BLaER1 treated with 17β-estradiol and CSF1 and Interleukin-3, amounts not matched to agents 10 nM and 100 nM (cell line): ENCODE data around the gene TAS2R40.
A peak's percentile ranks its signal among the peaks of the same experiment; 100 is the strongest.

Experiments
- H3K27ac ChIP-seq, 11 experiments: shearing (Covaris generic); formaldehyde crosslinking; 2 replicates each; pipeline ENCODE4 v1.8.1; 2022
- H3K27me3 ChIP-seq, 11 experiments: shearing (Covaris generic); formaldehyde crosslinking; 2 replicates each; pipeline ENCODE4 v1.8.1; 2022
- H3K36me3 ChIP-seq, 11 experiments: shearing (Covaris generic); formaldehyde crosslinking; 2 replicates each; pipeline ENCODE4 v1.8.1; 2022
- H3K4me1 ChIP-seq, 10 experiments: shearing (Covaris generic); formaldehyde crosslinking; 2 replicates each; pipeline ENCODE4 v1.8.1; 2022
- H3K4me2 ChIP-seq, 11 experiments: shearing (Covaris generic); formaldehyde crosslinking; 2 replicates each; pipeline ENCODE4 v1.8.1; 2022
- H3K4me3 ChIP-seq, 10 experiments: shearing (Covaris generic); formaldehyde crosslinking; 2 replicates each; pipeline ENCODE4 v1.8.1; 2022
- H3K9ac ChIP-seq, 11 experiments: shearing (Covaris generic); formaldehyde crosslinking; 2 replicates each; pipeline ENCODE4 v1.8.1; 2022
- H3K9me3 ChIP-seq, 11 experiments: shearing (Covaris generic); formaldehyde crosslinking; replicated peaks in 1 of 11; 2 replicates each; pipeline ENCODE4 v1.8.1; 2022
- H4K20me1 ChIP-seq, 11 experiments: shearing (Covaris generic); formaldehyde crosslinking; 2 replicates each; pipeline ENCODE4 v1.8.1; 2022
- Cebpa-rat ChIP-seq, 11 experiments: shearing (Covaris generic); IDR thresholded peaks; 2 replicates each; pipeline ENCODE4 v1.8.1; 2022

Gene TAS2R40

DNA sequence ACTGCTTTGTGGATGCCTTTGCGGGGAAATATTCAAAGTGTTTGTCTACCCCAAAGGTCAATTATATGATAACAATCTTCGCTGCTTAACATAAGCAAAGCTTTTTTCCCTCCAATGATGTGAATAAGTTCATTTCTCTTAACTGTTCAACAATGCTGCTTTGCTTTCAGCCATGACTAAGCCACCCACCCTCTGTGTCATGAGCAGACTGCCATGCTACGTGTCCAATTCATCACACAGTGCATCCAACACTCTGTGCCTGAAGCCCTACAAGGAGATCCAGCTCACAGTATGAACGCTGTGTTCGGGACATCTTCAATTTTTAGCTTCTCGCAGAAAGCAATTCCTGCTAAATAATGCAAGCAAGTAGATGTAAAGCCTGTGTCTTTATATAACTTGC lies 5.7 kb upstream of the TAS2R40 start:
- H3K4me2 ChIP-seq = peak overlapping the region in 3 of 11 experiments; percentile 14 to 69 (median 47); a peak in 5 of 22 replicates

DNA sequence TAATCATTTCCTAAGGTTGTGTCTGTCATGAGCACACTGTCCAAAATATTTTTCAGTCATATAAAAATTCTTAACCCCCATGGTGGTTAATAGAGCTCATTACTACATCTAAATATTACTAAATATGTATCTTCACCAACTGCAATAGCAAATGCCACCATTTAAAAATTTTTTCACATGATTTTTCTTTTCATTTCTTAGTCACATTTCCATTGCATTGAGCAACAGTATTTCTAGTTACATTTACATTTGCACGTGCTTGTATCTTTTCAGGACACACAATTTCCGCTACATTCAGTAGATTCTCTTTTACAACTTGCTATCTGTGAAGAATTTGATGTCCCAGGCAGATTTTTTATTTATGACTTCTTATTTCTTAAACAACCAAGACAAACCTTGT lies 5.2 kb upstream of the TAS2R40 start:
- H3K27ac ChIP-seq = no peak overlapping the region
- H3K9ac ChIP-seq = no peak overlapping the region
- peaks cover 10 to 13% (median 12%) of the 10 kb centered on the region in 11 experiments; a peak in 20 of 22 replicates for H3K9me3 ChIP-seq
- H3K4me2 ChIP-seq = peak overlapping the region in 3 of 11 experiments; percentile 14 to 69 (median 47); a peak in 2 of 22 replicates
- peaks cover 0 to 40% (median 0%) of the 10 kb centered on the region in 10 experiments; a peak in 6 of 20 replicates for H3K4me1 ChIP-seq
- no peak for TF ChIP-seq Cebpa-rat (IDR thresholded peaks at IDR 0.05)
- H4K20me1 ChIP-seq = no peaks in the 10 kb centered on the region
- no peak overlapping the region for H3K4me3 ChIP-seq
- H3K27me3 ChIP-seq = no peaks in the 10 kb centered on the region
- H3K36me3 ChIP-seq = no peaks in the 10 kb centered on the region; a peak in 2 of 22 replicates

More for the DNA sequence above, 5.7 kb upstream of the TAS2R40 start:
- H3K4me1 ChIP-seq = peaks cover 0 to 34% (median 0%) of the 10 kb centered on the region in 10 experiments; a peak in 6 of 20 replicates
- no peak overlapping the region for H3K9ac ChIP-seq
- no peaks in the 10 kb centered on the region for H4K20me1 ChIP-seq
- H3K36me3 ChIP-seq = no peaks in the 10 kb centered on the region; a peak in 2 of 22 replicates
- no peak overlapping the region for H3K4me3 ChIP-seq
- no peak overlapping the region; a peak in 1 of 22 replicates for H3K27ac ChIP-seq
- peaks cover 14 to 18% (median 17%) of the 10 kb centered on the region in 11 experiments; a peak in 20 of 22 replicates for H3K9me3 ChIP-seq
- no peaks in the 10 kb centered on the region for H3K27me3 ChIP-seq
- no peak for TF ChIP-seq Cebpa-rat (IDR thresholded peaks at IDR 0.05)

- peaks cover 0 to 3% (median under 1%) of the 10 kb centered on the region in 11 experiments; a peak in 5 of 22 replicates for H3K9me3 ChIP-seq
Measured at GRCh38 chr7:143217806-143218205, 4.0 kb upstream of the TAS2R40 start.

GRCh38 chr7:143221286-143221685 lies 551 bp upstream of the TAS2R40 start:
- Histone ChIP-seq H3K27me3 (no peaks in the 10 kb centered on the region), H4K20me1 (no peaks in the 10 kb centered on the region), H3K27ac (no peak overlapping the region), H3K9ac (no peak overlapping the region), H3K36me3 (no peaks in the 10 kb centered on the region), H3K9me3 (no peaks in the 10 kb centered on the region), H3K4me1 (peaks cover 0 to 56% (median 0%) of the 10 kb centered on the region in 10 experiments; a peak in 7 of 20 replicates), H3K4me3 (no peak overlapping the region), H3K4me2 (peak overlapping the region in 2 of 11 experiments; percentile 79 to 81; a peak in 3 of 22 replicates)
- no peak for TF ChIP-seq Cebpa-rat (IDR thresholded peaks at IDR 0.05)

More at GRCh38 chr7:143217806-143218205, 4.0 kb upstream of the TAS2R40 start:
- no peaks in the 10 kb centered on the region for H3K36me3 ChIP-seq
- no peaks in the 10 kb centered on the region for H3K27me3 ChIP-seq
- no peak overlapping the region for H3K4me3 ChIP-seq
- peak overlapping the region in 1 of 11 experiments; percentile 69; a peak in 2 of 22 replicates for H3K4me2 ChIP-seq
- H4K20me1 ChIP-seq = no peaks in the 10 kb centered on the region
- TF ChIP-seq Cebpa-rat (IDR thresholded peaks at IDR 0.05) = no peak
- no peak overlapping the region for H3K27ac ChIP-seq
- no peak overlapping the region for H3K9ac ChIP-seq
- H3K4me1 ChIP-seq = peaks cover 0 to 51% (median 0%) of the 10 kb centered on the region in 10 experiments; a peak in 7 of 20 replicates

GRCh38 chr7:143222782-143223181 lies 945 bp downstream of the TAS2R40 start:
- no peak overlapping the region for H3K4me3 ChIP-seq
- H3K36me3 ChIP-seq = no peaks in the 10 kb centered on the region
- H3K4me2 ChIP-seq = peak overlapping the region in 4 of 11 experiments; percentile 43 to 81 (median 80); a peak in 8 of 22 replicates
- TF ChIP-seq Cebpa-rat (IDR thresholded peaks at IDR 0.05) = no peak
- no peaks in the 10 kb centered on the region for H3K27me3 ChIP-seq
- H3K4me1 ChIP-seq = peaks cover 0 to 57% (median 0%) of the 10 kb centered on the region in 10 experiments; a peak in 7 of 20 replicates
- no peaks in the 10 kb centered on the region for H3K9me3 ChIP-seq
- H3K9ac ChIP-seq = no peak overlapping the region
- H4K20me1 ChIP-seq = no peaks in the 10 kb centered on the region
- H3K27ac ChIP-seq = peak overlapping the region in 4 of 11 experiments; percentile 19 to 63 (median 56); a peak in 7 of 22 replicates

DNA sequence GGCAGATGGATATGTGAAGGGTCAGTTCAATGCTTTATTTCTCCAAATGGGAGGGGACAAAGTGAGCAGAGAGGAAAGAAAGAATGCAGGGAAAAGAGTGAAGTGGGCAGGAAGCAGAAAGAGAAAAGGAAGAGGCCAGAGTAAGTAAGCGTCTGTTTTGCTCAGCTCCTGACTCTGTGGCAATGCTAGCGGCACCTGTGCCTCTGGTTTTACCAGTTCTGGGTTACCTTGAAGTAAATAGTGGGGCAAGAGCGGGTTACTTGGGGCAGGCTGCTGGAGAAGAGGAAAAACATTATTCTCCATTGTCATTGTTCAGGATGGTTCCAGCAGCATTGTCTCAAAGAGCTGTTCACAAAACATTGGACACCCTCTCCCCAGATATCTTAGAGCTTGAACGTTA lies 1.9 kb downstream of the TAS2R40 start:
- no peaks in the 10 kb centered on the region for H3K9me3 ChIP-seq
- H3K4me2 ChIP-seq = peak overlapping the region in 2 of 11 experiments; percentile 79 to 81; a peak in 3 of 22 replicates
- peaks cover 0 to 67% (median 0%) of the 10 kb centered on the region in 10 experiments; a peak in 7 of 20 replicates for H3K4me1 ChIP-seq
- H3K27me3 ChIP-seq = no peaks in the 10 kb centered on the region
- H3K4me3 ChIP-seq = no peak overlapping the region
- H3K36me3 ChIP-seq = no peaks in the 10 kb centered on the region
- no peak for TF ChIP-seq Cebpa-rat (IDR thresholded peaks at IDR 0.05)
- no peak overlapping the region for H3K9ac ChIP-seq
- H4K20me1 ChIP-seq = no peaks in the 10 kb centered on the region
- peak overlapping the region in 1 of 11 experiments; percentile 58; a peak in 3 of 22 replicates for H3K27ac ChIP-seq

- no peaks in the 10 kb centered on the region for H3K27me3 ChIP-seq
- H3K4me1 ChIP-seq = peaks cover 0 to 75% (median 2%) of the 10 kb centered on the region in 10 experiments; a peak in 7 of 20 replicates
- H3K36me3 ChIP-seq = no peaks in the 10 kb centered on the region
- no peaks in the 10 kb centered on the region for H4K20me1 ChIP-seq
- no peak overlapping the region for H3K9ac ChIP-seq
- no peak for TF ChIP-seq Cebpa-rat (IDR thresholded peaks at IDR 0.05)
- H3K27ac ChIP-seq = no peak overlapping the region
- no peaks in the 10 kb centered on the region for H3K9me3 ChIP-seq
- H3K4me2 ChIP-seq = no peak overlapping the region
- no peak overlapping the region for H3K4me3 ChIP-seq
Measured at GRCh38 chr7:143225047-143225446, 3.2 kb downstream of the TAS2R40 start.

DNA sequence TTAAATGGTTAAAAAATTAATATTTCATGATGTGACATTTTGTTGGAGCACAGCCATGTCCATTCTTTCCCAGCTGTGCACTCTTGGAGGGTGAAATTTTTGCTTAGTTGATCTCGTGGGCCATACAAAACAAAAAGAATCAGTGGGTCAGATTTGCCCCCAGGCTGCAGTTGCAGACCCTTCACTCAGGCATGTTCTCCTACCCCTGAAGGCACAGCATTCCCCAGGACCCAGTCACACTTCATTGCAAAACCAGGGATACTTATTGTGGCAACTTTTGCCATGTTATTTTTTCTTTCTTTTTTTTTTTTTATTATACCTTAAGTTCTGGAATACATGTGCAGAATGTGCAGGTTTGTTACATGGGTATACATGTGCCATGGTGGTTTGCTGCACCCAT lies 6.0 kb downstream of the TAS2R40 start:
- Histone ChIP-seq H3K27me3 (no peaks in the 10 kb centered on the region), H3K4me1 (peaks cover 0 to 50% (median under 1%) of the 10 kb centered on the region in 10 experiments; a peak in 7 of 20 replicates), H4K20me1 (no peaks in the 10 kb centered on the region), H3K9ac (no peak overlapping the region), H3K4me2 (peak overlapping the region in 3 of 11 experiments; percentile 31 to 52 (median 45); a peak in 4 of 22 replicates), H3K4me3 (no peak overlapping the region), H3K27ac (no peak overlapping the region), H3K36me3 (no peaks in the 10 kb centered on the region), H3K9me3 (peaks cover 0 to 9% (median 2%) of the 10 kb centered on the region in 11 experiments; a peak in 8 of 22 replicates)
- TF ChIP-seq Cebpa-rat (IDR thresholded peaks at IDR 0.05) = no peak

GRCh38 chr7:143229054-143229790 lies 7.4 kb downstream of the TAS2R40 start:
- H3K36me3 ChIP-seq = no peaks in the 10 kb centered on the region
- H4K20me1 ChIP-seq = no peaks in the 10 kb centered on the region
- no peak overlapping the region for H3K27ac ChIP-seq
- TF ChIP-seq Cebpa-rat (IDR thresholded peaks at IDR 0.05) = no peak
- peaks cover 0 to 51% (median 2%) of the 10 kb centered on the region in 10 experiments; a peak in 8 of 20 replicates for H3K4me1 ChIP-seq
- no peak overlapping the region for H3K9ac ChIP-seq
- H3K9me3 ChIP-seq = peaks cover 0 to 16% (median 8%) of the 10 kb centered on the region in 11 experiments; a peak in 12 of 22 replicates
- no peak overlapping the region for H3K4me3 ChIP-seq
- no peaks in the 10 kb centered on the region for H3K27me3 ChIP-seq
- peak overlapping the region in 3 of 11 experiments; percentile 1 to 53 (median 52); a peak in 4 of 22 replicates for H3K4me2 ChIP-seq
